SK-N-SH (cell line): Measurements from ENCODE around the gene DMRT3.

Experiments used
- CTCF ChIP-seq: fragments of 200-600 bp; sonication (generic); IDR thresholded peaks from 2 replicates; pipeline ENCODE4 v1.6.1; 2017; ENCODE audit warnings: antibody characterized with exemption, mild to moderate bottlenecking, moderate library complexity
- ELF1 ChIP-seq: IDR thresholded peaks from 2 replicates; pipeline ENCODE4 v1.4.0; 2012
- EP300 ChIP-seq, 2 experiments: IDR thresholded peaks; 2 replicates each; pipeline versions ENCODE4 v1.4.0 to v1.6.1; 2012; ENCODE audit warnings: borderline replicate concordance in 1 of 2, low read depth in 1 of 2, low read length in 1 of 2
- GABPA ChIP-seq: IDR thresholded peaks from 2 replicates; pipeline ENCODE4 v1.4.0; 2012; ENCODE audit warnings: low read depth, mild to moderate bottlenecking
- MAX ChIP-seq: IDR thresholded peaks from 2 replicates; pipeline ENCODE4 v1.4.0; 2012; ENCODE audit warnings: low read depth
- REST ChIP-seq: IDR thresholded peaks from 2 replicates; pipeline ENCODE4 v1.6.1; 2012; ENCODE audit warnings: mild to moderate bottlenecking, low read depth, low read length, moderate library complexity
- SMC3 ChIP-seq: IDR thresholded peaks from 2 replicates; pipeline ENCODE4 v1.6.1; 2012; ENCODE audit warnings: low read depth, low read length, improper control_type of control experiment

- TF ChIP-seq MAX = no peak
- TF ChIP-seq REST = no peak
- no peak for TF ChIP-seq CTCF
- no peak for TF ChIP-seq ELF1
- TF ChIP-seq EP300 (IDR thresholded peaks at IDR 0.05; ENCODE audit: borderline replicate concordance in 1 of 2, low read depth in 1 of 2, low read length in 1 of 2) = no peak
- no peak for TF ChIP-seq SMC3
- TF ChIP-seq GABPA = no peak
Measured at GRCh38 chr9:995781-996180, 19.3 kb downstream of the DMRT3 start.
